SHP77 treated with DMSO at 0.1 percent for 48 hours (cell line): ENCODE measurements around the gene ATXN7.

Source experiments
- DNase-seq: peaks from one replicate; lab custom pipeline; 2025; lab: John Stamatoyannopoulos, UW

The ATXN7 gene

DNA sequence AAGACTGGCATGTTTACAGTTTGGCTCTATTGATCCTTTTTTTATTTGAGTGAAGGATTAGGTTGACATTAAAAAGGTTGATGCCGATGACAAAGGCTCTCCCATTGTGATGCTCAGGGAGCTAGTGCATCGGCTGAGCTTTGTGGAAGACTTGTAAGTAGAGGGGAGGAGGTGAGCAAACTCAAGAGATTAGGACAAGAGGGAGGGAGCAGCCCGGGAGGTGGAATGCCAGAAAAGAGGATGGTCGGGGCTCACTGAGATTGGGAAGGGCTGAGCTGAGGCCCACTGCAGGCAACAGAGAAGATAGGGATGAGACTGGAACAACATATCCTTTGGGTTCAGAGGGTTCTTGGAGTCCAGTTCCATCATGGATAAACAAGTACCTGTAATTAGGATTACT is 186.2 kb downstream of the ATXN7 start:
- no peak for DNase-seq
